ELR (cell line): ENCODE data around the gene PRDM11.

Experiments
- DNase-seq: peaks from one replicate; pipeline ENCODE4 v3.0.0-alpha.2; 2015; ENCODE audit warnings: low read depth

PRDM11 gene

DNA sequence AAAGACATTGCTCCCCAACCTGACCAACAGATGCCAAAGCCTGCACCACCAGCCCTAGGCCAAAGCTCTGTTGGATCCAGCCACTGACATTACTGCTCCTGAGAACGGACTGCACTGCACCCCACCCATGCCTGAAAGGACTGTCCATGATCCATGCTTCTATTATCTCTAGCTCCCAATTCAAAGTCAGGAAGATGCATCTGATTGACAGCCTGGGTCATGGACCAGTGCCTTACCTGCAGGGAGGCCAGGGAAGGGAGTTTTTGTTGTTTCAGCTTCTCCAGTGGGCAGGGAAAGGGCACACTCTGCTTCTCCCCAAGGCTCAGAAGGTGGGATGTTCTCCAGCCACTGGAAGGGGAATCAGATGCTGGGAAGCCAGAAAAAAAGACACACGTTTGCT, 4.8 kb upstream of the PRDM11 start:
- DNase-seq = no peak

DNA sequence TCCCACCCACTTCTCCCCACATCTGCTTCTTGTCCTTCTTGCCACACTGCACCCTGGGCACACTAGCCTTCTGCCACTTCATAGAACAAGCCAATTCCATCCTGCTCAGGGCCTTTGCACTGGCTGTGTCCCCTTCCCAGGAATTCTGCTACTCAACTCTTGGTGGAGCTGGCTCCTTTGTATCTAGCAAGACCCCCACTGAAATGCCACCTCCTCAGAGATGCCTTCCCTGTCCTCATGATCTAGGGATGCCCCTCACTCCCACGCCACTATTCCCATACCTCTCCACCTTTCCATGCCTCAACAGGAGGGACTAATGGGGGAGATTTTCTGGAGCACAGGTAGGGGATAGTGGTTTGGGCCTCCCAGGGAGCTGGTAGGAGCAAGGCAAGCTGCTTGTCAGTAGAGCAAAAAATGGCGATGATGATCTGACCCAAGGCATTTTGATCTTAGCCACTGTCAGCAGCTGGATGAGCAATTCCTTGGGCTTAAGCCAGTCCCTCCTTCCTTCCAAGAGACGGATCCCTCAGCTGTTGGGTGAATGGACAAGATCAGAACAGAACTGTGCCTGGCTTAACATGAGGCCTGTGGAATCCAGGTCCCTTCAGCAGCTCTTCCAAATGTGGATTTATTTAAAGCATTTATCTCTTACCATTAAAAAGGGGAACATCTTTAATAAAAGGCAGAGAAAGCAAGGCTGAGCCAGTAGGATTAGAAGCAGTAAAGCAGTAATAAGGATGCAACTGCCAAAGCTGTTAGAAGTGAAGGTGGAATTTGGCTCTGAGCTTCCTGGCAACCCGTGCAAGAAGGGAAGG, 4.0 kb upstream of the PRDM11 start:
- DNase-seq = peak; percentile 2

DNA sequence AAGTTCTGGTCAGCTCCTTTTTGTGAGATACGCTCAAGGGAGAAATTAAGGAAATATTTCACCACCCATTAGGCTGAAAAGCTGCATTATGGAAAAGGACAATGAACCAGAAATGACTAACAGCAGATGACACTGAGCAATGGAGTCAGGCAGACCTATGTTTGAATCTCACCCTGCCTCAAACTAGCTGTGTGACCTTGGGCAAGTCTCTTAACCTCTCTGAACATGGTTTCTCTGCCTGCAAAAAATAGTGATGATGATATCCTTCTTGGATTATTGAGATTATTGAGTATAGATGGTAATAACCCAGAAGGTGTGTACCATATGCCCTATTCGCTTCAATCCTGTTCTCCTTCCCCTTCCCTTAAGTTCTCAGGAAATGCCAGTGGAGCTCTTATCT, 2.9 kb upstream of the PRDM11 start:
- DNase-seq = no peak

GRCh38 chr11:45144126-45145082, 2.0 kb upstream of the PRDM11 start:
- DNase-seq = no peak

- no peak for DNase-seq
These were observed 1.4 kb upstream of the PRDM11 start for GRCh38 chr11:45145083-45145378.

DNA sequence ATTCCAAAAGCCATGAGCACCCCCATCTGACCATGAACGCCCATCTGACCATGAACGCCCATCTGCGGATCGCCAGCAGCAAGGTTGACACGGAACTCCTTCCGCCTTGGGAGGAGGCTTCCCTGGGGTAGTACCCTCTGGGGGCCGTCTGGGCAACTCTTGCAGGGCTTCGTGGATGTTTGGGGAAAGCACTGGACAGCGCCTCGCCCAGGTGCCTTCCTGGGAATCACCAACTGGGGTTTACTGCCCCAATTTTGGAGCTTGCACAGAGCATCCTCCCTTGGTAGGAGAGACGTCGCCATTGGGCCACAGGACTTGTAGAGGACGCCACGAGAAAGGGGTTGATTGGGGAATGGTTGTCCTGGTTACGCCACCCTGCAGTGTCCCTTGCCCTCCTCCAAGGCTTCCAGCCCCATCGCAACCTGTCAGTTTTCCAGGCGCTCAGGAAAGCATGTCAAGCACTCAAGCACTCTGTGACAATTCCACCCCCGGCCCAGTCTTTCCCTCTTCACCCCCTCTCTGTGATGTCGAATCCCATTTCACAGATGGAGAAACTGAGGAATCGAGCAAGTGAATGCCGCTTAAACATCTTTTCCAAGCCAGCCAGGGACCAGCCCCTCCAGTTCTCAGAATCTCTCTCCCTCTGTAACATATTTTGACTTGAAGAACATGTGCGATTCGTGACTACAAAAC, 914 bp upstream of the PRDM11 start:
- peak; percentile 17 for DNase-seq

- peak; percentile 92 for DNase-seq
These were observed 734 bp downstream of the PRDM11 start for GRCh38 chr11:45147017-45147728.

DNA sequence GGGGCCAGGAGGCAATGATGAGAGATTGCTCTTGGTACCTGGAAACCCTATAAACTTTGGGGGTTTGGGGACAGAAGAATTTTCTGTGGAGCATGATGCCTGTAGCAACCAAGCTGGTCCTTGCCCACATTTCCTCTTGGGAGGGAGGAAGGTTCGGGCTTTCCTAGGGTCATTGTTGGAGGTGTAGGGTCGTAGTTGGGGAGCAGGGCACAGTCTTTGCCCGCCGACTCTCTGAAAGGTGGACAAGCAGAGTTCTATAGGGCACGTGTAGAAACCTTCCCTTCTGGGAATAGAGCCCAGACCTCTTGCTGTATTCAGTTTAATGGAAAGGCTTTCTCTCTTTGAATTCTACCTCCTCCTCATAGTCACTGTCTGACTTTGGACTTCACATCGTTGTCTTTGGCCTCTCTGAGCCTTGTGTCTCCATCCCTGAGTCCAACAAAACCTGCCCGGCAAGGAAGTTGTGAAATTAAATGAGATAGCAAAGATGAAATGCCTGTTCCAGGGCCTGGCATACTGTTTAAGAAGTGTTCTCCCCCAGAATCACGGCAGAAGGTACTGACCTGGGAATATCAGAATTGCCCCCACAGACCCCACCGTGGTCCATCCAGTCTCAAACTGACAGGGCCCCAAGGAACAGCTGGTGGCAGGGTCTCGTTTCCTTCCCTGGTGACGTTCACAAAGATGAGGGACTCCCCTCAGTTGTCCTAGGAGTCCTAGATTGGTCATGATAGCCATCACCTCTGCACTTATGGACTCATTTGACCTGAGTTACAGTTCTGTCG, 1.6 kb downstream of the PRDM11 start:
- no peak for DNase-seq

- DNase-seq = no peak
These were observed 3.1 kb downstream of the PRDM11 start for GRCh38 chr11:45149483-45150056.

GRCh38 chr11:45150301-45150700, 3.9 kb downstream of the PRDM11 start:
- no peak for DNase-seq

- DNase-seq = no peak
These were observed 4.5 kb downstream of the PRDM11 start for GRCh38 chr11:45150943-45151342.

DNA sequence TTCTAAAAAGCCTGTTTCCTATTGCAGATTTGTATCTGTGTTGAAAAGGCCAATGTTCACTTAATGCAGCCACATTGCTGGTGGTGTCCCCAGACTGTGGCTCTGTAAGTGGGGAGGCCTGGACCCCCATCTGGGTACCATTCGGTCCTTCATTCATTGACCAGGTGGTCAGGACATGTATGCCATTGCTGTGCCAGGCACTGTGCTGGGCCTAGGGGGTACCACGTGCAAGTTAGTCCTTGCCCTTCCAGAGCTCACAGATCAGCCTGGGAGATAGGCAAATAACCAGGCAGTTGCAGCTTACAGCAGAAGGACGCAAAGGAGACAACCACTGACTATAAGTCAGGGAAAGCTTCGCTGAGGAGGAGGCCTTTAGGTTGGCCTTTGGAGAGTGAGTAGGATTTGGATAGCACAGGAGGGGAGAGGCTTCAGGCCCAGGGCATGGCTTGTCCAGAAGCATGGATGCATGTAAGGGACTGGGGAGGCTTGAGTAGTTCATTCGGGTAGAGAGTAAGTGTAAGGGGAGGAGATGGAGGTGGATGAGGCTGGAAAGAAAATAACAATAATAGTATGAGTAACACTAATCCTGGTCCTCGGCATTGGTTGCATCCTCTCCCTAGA, 5.0 kb downstream of the PRDM11 start:
- no peak for DNase-seq

- DNase-seq = no peak
These were observed 6.5 kb downstream of the PRDM11 start for GRCh38 chr11:45152740-45153595.

- no peak for DNase-seq
These were observed 7.8 kb downstream of the PRDM11 start for GRCh38 chr11:45154276-45154675.

DNA sequence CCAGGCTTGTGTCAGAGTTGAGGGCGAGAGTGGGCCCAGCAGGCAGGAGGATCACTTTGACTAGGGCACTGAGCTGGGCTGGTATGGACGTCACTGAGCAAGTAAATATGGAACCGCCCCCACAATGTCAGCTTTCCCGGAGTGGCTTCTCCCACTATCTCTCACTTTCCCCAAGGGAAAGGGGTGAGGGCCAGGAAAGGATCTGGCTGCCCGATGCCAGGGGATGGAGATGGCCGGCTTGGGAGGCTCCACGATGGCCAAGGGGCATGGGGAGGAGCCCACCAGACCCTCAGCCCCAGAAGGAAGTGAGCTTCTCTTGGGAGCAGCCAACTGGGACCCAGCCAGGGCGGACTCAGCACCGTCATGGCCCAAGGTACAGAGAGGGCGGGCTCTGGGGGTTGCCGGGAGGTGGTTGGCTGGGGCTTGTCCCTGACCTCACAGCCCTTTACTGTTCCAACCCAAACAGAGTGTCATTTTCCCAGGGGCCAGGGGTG, 8.7 kb downstream of the PRDM11 start:
- no peak for DNase-seq

- DNase-seq = no peak
These were observed 9.3 kb downstream of the PRDM11 start for GRCh38 chr11:45155627-45156180.

DNA sequence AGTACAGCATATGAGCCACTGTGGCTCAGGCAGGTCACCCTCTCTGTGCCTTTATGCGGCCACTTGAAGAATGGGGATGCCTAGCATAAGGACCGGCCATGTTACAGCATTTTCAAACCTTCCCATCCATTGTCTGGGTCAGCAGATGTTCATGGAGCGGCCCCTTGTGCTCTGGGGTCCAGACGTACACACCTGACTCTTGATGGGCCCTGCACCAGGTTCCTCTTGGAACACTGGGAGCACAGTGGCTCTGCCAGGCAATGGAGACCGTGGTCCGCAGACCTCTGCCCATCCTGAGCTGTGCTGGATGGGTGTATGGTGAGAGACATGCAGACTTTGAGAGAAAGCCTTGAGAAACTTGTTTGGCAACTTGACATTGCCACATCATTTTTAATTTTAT, 9.8 kb downstream of the PRDM11 start:
- no peak for DNase-seq

GRCh38 chr11:45156741-45157140, 10.3 kb downstream of the PRDM11 start:
- DNase-seq = no peak
